H1 (cell line): ENCODE data around the gene OR2A2. TPM values are rescaled to one million over a fixed set of nuclear protein-coding genes. Genes with fewer than 3 reads are reported as not detected.

Experiments used
- CTCF ChIA-PET: fragments of 300-600 bp; sonication (Branson Sonifier 250); formaldehyde crosslinking; loops from one replicate; lab custom pipeline; 2021; ENCODE audit not compliant: partially characterized antibody; lab: Charles Lee
- POLR2A ChIA-PET: fragments of 300-600 bp; sonication (Branson Sonifier 250); formaldehyde crosslinking; loops from one replicate; lab custom pipeline; 2021; ENCODE audit warnings: inconsistent platforms; ENCODE audit not compliant: partially characterized antibody; lab: Charles Lee
- DNase-seq, 2 experiments: peaks; one replicate each; pipeline versions ENCODE4 v3.0.0 to v3.0.0-alpha.2; 2010 to 2022; ENCODE audit warnings: low spot score in 2 of 2, low read depth in 1 of 2, mixed read lengths in 1 of 2
- FAIRE-seq: peaks from 2 replicates; lab custom pipeline; 2011; peaks lifted over from hg19 to GRCh38; lab: Jason Lieb, UNC
- H2AFZ ChIP-seq: 2 replicates; pipeline ENCODE4 v1.8.1; 2012; ENCODE audit warnings: low read length, inconsistent platforms
- H2AK5ac ChIP-seq: 2 replicates; pipeline ENCODE4 v1.6.1; 2013; ENCODE audit warnings: low read depth, low read length
- H2BK120ac ChIP-seq: replicated peaks from 2 replicates; pipeline ENCODE3; 2013; ENCODE audit warnings: low read depth, low read length, inconsistent platforms
- H2BK12ac ChIP-seq: 2 replicates; pipeline ENCODE4 v1.6.1; 2013; ENCODE audit warnings: low read depth, low read length
- H2BK15ac ChIP-seq: 2 replicates; pipeline ENCODE4 v1.6.1; 2013; ENCODE audit warnings: low read length
- H2BK20ac ChIP-seq: 2 replicates; pipeline ENCODE4 v1.6.1; 2013; ENCODE audit warnings: low read length
- H2BK5ac ChIP-seq: 2 replicates; pipeline ENCODE4 v1.6.1; 2013; ENCODE audit warnings: low read depth, low read length
- H3K14ac ChIP-seq: 2 replicates; pipeline ENCODE4 v1.6.1; 2013; ENCODE audit warnings: inconsistent platforms; ENCODE audit not compliant: insufficient read length
- H3K18ac ChIP-seq: 2 replicates; pipeline ENCODE4 v1.6.1; 2013; ENCODE audit warnings: low read length; ENCODE audit errors: extremely low read depth
- H3K23ac ChIP-seq: 2 replicates; pipeline ENCODE4 v1.6.1; 2013; ENCODE audit warnings: inconsistent platforms; ENCODE audit not compliant: insufficient read length
- H3K23me2 ChIP-seq: 2 replicates; pipeline ENCODE4 v1.6.1; 2013; ENCODE audit warnings: low read depth, low read length
- H3K27ac ChIP-seq: 2 replicates; pipeline ENCODE4 v1.6.1; 2011; ENCODE audit warnings: low read depth, low read length, inconsistent platforms
- H3K27me3 ChIP-seq, 4 experiments: replicated peaks in 1 of 4; 1 replicate in 1 of 4; 2 replicates in 3 of 4; pipeline versions ENCODE4 v1.6.1 to v1.8.1; 2011 to 2013; ENCODE audit warnings: low read length in 3 of 4, mild to moderate bottlenecking in 3 of 4, inconsistent platforms in 2 of 4, mixed read lengths in 2 of 4, moderate library complexity in 1 of 4; ENCODE audit not compliant: control insufficient read depth in 3 of 4, insufficient read depth in 3 of 4; ENCODE audit errors: extremely low read depth in 1 of 4
- H3K36me3 ChIP-seq, 4 experiments: 2 replicates each; pipeline versions ENCODE4 v1.6.1 to v1.8.1; 2011 to 2013; ENCODE audit warnings: mild to moderate bottlenecking in 4 of 4, low read length in 3 of 4, moderate library complexity in 2 of 4, control low read depth in 1 of 4, inconsistent platforms in 1 of 4; ENCODE audit not compliant: insufficient read depth in 4 of 4, control insufficient read depth in 2 of 4
- H3K4ac ChIP-seq: replicated peaks from 2 replicates; pipeline ENCODE3; 2013; ENCODE audit warnings: low read length, low read depth, mixed read lengths, inconsistent platforms; ENCODE audit not compliant: insufficient read length
- H3K4me1 ChIP-seq, 4 experiments: replicated peaks in 1 of 4; 1 replicate in 1 of 4; 2 replicates in 3 of 4; pipeline versions ENCODE4 v1.6.1 to v1.8.1; 2011 to 2013; ENCODE audit warnings: low read length in 3 of 4, inconsistent platforms in 2 of 4, mixed read lengths in 1 of 4; ENCODE audit not compliant: insufficient read depth in 4 of 4, control insufficient read depth in 3 of 4
- H3K4me2 ChIP-seq, 2 experiments: 2 replicates each; pipeline versions ENCODE4 v1.6.1 to v1.8.1; 2011 to 2013; ENCODE audit warnings: low read depth in 2 of 2, low read length in 2 of 2, control low read depth in 1 of 2, inconsistent platforms in 1 of 2, mild to moderate bottlenecking in 1 of 2; ENCODE audit not compliant: insufficient read depth in 1 of 2
- H3K4me3 ChIP-seq, 4 experiments: fragments of 200-600, 300-600 bp in 1 of 4; sonication (generic), shearing (Covaris generic), sonication (Bioruptor Twin) in 1 of 4; 2 replicates each; pipeline versions ENCODE4 v1.5.1 to v1.8.1; 2011 to 2016; ENCODE audit warnings: low read length in 4 of 4, low read depth in 3 of 4, control low read depth in 2 of 4, inconsistent platforms in 2 of 4, mild to moderate bottlenecking in 2 of 4, mixed read lengths in 1 of 4, moderate library complexity in 1 of 4; ENCODE audit not compliant: insufficient read depth in 2 of 4; ENCODE audit errors: extremely low read depth in 1 of 4
- H3K56ac ChIP-seq: replicated peaks from 2 replicates; pipeline ENCODE3; 2013; ENCODE audit warnings: low read depth, mild to moderate bottlenecking, mixed read lengths, low read length, inconsistent platforms; ENCODE audit not compliant: insufficient read length
- H3K79me1 ChIP-seq: 2 replicates; pipeline ENCODE4 v1.6.1; 2013; ENCODE audit warnings: low read depth, low read length, control low read depth
- H3K79me2 ChIP-seq, 2 experiments: 2 replicates each; pipeline versions ENCODE4 v1.6.1 to v1.8.1; 2012 to 2013; ENCODE audit warnings: low read length in 2 of 2, mild to moderate bottlenecking in 2 of 2, inconsistent platforms in 1 of 2; ENCODE audit not compliant: insufficient read depth in 2 of 2, control insufficient read depth in 1 of 2
- H3K9ac ChIP-seq, 4 experiments: replicated peaks in 1 of 4; 1 replicate in 1 of 4; 2 replicates in 3 of 4; pipeline versions ENCODE4 v1.6.1 to v1.8.1; 2011 to 2013; ENCODE audit warnings: low read depth in 3 of 4, low read length in 3 of 4, control low read depth in 2 of 4, mild to moderate bottlenecking in 2 of 4, moderate library complexity in 2 of 4, inconsistent platforms in 1 of 4; ENCODE audit errors: extremely low read depth in 1 of 4
- H3K9me3 ChIP-seq, 2 experiments: 2 replicates each; pipeline versions ENCODE4 v1.6.1 to v1.8.1; 2012 to 2013; ENCODE audit warnings: mild to moderate bottlenecking in 2 of 2, moderate library complexity in 2 of 2, control low read depth in 1 of 2, inconsistent platforms in 1 of 2, low read depth in 1 of 2, low read length in 1 of 2, mixed read lengths in 1 of 2; ENCODE audit not compliant: insufficient read depth in 2 of 2
- H4K20me1 ChIP-seq, 2 experiments: replicated peaks in 1 of 2; 2 replicates each; pipeline versions ENCODE3 to v1.8.1; 2011 to 2013; ENCODE audit warnings: inconsistent platforms in 2 of 2, low read length in 2 of 2, mild to moderate bottlenecking in 1 of 2; ENCODE audit not compliant: insufficient read depth in 2 of 2, control insufficient read depth in 1 of 2
- H4K5ac ChIP-seq: 2 replicates; pipeline ENCODE4 v1.6.1; 2013; ENCODE audit warnings: low read length, low read depth, mixed read lengths, inconsistent platforms; ENCODE audit not compliant: insufficient read length
- H4K8ac ChIP-seq: 2 replicates; pipeline ENCODE4 v1.8.0; 2013; ENCODE audit warnings: mild to moderate bottlenecking, moderate library complexity, low read length, inconsistent platforms; ENCODE audit not compliant: insufficient read depth; ENCODE audit errors: extremely low read depth
- H4K91ac ChIP-seq: replicated peaks from 2 replicates; pipeline ENCODE3; 2013; ENCODE audit warnings: low read length, mixed read lengths, inconsistent platforms; ENCODE audit not compliant: insufficient read length
- WGBS, 2 experiments: shearing (Covaris generic) in 1 of 2; methylation state at CpG; one replicate each; pipeline versions ENCODE4 v1.1.6 to v1.1.7; 2013 to 2015; ENCODE audit warnings: low lambda C conversion rate in 2 of 2, mixed read lengths in 2 of 2, inconsistent platforms in 1 of 2, low coverage in 1 of 2, missing lambda C conversion rate in 1 of 2; ENCODE audit not compliant: insufficient replicate concordance in 2 of 2, insufficient coverage in 1 of 2, insufficient read length in 1 of 2; ENCODE audit errors: extremely low coverage in 1 of 2, missing lambda C conversion rate in 1 of 2; 5-methylcytosine and 5-hydroxymethylcytosine counted together
- polyA plus RNA-seq, 7 experiments: library from polyadenylated mRNA; depleted of rRNA in 3 of 7; stranded (reverse) in 5 of 7; unstranded in 2 of 7; fragments of >200 nt in 5 of 7; fragments of 200-250 nt in 2 of 7; gene quantifications; 1 replicate in 5 of 7; 2 replicates in 1 of 7; 4 replicates in 1 of 7; pipeline versions ENCODE4 v1.2.1 to v1.2.3, GENCODE V29; 2011 to 2013; ENCODE audit warnings: missing spikeins in 2 of 7, mixed read lengths in 2 of 7
- total RNA-seq: library from RNA; stranded (reverse); fragmentation: NEBNext Ultra II Directional; extraction: Animal tissue kit (Norgen Biotek cat#: 25700); gene quantifications from 2 replicates; pipeline ENCODE4 v1.2.1, GENCODE V29; 2021

Gene OR2A2
- total and polyA plus RNA-seq, 2 of the 8 experiments (the other 6 are each of a cell fraction or from before 2014, with no cell fraction given), result not detected

- no peak overlapping the region for H3K56ac ChIP-seq
- H3K23me2 ChIP-seq, result no peaks in the 10 kb centered on the region
- H2AFZ ChIP-seq, result no peak overlapping the region
- no peak overlapping the region for H3K27ac ChIP-seq
- H3K79me2 ChIP-seq, result no peaks in the 10 kb centered on the region
- H3K9me3 ChIP-seq, result no peaks in the 10 kb centered on the region
- no peak overlapping the region for H2AK5ac ChIP-seq
- FAIRE-seq, result no peak
- H2BK15ac ChIP-seq, result no peak overlapping the region
- H3K79me1 ChIP-seq, result no peaks in the 10 kb centered on the region
- DNase-seq, result no peak
- no peak overlapping the region for H3K4me3 ChIP-seq
- no peak overlapping the region for H3K4ac ChIP-seq
- 82% methylated on average over 4 of the region's 4 CpGs; no CpG with 5 or more reads in 1 of the 2 experiments for WGBS, 2 experiments
- H3K4me2 ChIP-seq, result no peak overlapping the region
- H2BK12ac ChIP-seq, result no peak overlapping the region
- no peak overlapping the region for H3K14ac ChIP-seq
- no peak overlapping the region for H4K8ac ChIP-seq
- no peaks in the 10 kb centered on the region for H3K27me3 ChIP-seq
- ChIA-PET CTCF (interaction anchor here (0.9 to 1.3 kb wide), 2 partner anchors 22 to 24 kb away, joined by 3 to 4 read pairs; no protein-coding TSS in a partner anchor), POLR2A (no interaction called here)
- no peak overlapping the region; a peak in 1 of 7 replicates for H3K9ac ChIP-seq
- no peak overlapping the region for H2BK20ac ChIP-seq
- H4K20me1 ChIP-seq, result no peaks in the 10 kb centered on the region
- no peaks in the 10 kb centered on the region for H3K4me1 ChIP-seq
- no peak overlapping the region for H4K91ac ChIP-seq
- H3K23ac ChIP-seq, result no peak overlapping the region
- no peak overlapping the region for H2BK120ac ChIP-seq
- H3K36me3 ChIP-seq, result no peaks in the 10 kb centered on the region
- H2BK5ac ChIP-seq, result no peak overlapping the region
- no peak overlapping the region for H3K18ac ChIP-seq
- H4K5ac ChIP-seq, result no peak overlapping the region
These were observed 22.7 kb upstream of the OR2A2 start for GRCh38 chr7:144086730-144087129.
